GM12865 (cell line): ENCODE results near the gene CTDP1.

Source experiments
- DNase-seq: peaks from one replicate; pipeline ENCODE4 v3.0.0; 2010; ENCODE audit warnings: low read depth
- H3K4me3 ChIP-seq: 2 replicates; pipeline ENCODE4 v1.5.1; 2011; ENCODE audit warnings: mild to moderate bottlenecking, low read depth, low read length, control low read depth
- TF ChIP-seq, protein P1 (sequence below): IDR thresholded peaks from 2 replicates; pipeline ENCODE4 v1.5.1; 2011; ENCODE audit warnings: low read length, control low read depth, low read depth, inconsistent platforms; ENCODE audit not compliant: insufficient read depth; ENCODE audit errors: missing control alignments

Gene CTDP1

DNA sequence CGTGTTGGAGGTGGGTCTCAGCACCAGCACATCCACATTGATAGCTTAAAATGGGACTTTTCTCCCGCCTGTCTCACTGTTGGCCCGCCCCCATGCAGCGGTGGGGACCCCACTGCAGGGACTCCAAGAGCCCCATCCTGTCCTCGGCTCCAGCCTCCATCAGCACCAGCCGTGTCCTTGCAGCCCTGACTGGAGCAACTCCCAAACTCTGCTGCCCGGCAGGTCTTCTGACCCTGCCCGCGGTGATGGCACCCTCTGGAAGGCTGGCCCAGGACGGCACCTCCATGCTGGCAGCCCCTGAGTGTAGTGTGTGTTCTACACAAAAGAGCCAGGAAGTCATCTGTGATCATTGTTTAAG, 76.5 kb downstream of the CTDP1 start:
- TF ChIP-seq, protein P1, sequence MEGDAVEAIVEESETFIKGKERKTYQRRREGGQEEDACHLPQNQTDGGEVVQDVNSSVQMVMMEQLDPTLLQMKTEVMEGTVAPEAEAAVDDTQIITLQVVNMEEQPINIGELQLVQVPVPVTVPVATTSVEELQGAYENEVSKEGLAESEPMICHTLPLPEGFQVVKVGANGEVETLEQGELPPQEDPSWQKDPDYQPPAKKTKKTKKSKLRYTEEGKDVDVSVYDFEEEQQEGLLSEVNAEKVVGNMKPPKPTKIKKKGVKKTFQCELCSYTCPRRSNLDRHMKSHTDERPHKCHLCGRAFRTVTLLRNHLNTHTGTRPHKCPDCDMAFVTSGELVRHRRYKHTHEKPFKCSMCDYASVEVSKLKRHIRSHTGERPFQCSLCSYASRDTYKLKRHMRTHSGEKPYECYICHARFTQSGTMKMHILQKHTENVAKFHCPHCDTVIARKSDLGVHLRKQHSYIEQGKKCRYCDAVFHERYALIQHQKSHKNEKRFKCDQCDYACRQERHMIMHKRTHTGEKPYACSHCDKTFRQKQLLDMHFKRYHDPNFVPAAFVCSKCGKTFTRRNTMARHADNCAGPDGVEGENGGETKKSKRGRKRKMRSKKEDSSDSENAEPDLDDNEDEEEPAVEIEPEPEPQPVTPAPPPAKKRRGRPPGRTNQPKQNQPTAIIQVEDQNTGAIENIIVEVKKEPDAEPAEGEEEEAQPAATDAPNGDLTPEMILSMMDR = no peak
- H3K4me3 ChIP-seq = no peak overlapping the region

DNA sequence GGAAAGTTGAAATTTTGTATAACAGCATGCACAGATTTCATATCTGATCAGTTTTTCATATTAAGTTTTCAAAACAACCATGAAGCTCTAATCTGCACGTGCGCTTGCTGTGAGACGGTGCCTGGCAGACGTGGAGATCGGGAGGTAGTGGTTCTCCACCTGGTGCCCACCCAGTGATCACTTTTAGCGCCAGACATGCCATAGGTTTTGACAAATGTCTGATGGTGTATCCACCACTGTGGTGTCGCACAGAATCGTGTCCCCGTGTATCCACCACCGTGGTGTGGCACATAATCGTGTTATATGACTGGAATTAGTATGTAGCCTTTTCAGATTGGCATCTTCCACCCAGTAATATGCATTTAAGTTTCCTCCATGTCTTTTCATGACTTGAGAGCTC, 77.2 kb downstream of the CTDP1 start:
- DNase-seq = no peak
- TF ChIP-seq, protein P1 = no peak
- no peak overlapping the region for H3K4me3 ChIP-seq

More for the DNA sequence above, 76.5 kb downstream of the CTDP1 start:
- no peak for DNase-seq

DNA sequence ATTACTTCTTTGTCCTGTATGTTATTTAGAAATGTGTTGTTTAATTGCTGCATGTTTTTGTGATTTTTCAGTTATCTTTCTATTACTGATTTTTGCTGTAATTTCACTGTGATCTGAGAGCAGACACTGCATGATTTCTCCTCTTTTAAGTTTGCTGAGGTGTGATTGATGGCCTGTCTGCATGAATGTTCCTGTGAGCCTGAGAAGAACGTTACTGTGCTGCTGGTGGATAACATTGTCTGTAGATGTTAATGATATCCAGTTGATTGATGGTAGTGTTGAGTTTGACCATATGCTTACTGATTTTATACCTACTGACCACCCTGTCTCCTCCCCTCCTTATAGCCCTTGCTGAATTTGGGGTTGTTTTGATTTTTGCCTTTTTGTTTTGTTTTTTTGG, 80.7 kb downstream of the CTDP1 start:
- no peak for DNase-seq
- H3K4me3 ChIP-seq = no peak overlapping the region
- TF ChIP-seq, protein P1 = no peak

DNA sequence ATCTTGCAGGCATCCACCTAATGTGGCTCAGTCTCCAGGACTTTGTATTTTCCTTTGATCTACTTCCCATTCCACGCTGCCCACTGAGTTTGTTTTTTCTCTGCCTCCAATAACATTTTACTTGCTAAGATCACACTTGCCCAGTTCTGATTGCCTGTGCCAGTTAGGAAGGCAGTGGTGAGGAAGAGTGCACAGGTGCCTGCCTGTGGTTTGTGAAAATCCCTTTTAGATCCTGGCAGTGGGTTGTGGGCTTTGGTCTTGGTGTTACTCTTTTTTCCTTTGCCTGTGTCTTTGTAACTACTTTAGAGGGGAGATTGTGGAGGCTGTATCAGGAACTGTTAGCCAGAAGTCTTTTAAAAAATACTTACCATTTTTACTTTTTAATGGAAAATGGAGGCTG, 81.3 kb downstream of the CTDP1 start:
- H3K4me3 ChIP-seq = no peak overlapping the region
- no peak for DNase-seq
- TF ChIP-seq, protein P1 = no peak

DNA sequence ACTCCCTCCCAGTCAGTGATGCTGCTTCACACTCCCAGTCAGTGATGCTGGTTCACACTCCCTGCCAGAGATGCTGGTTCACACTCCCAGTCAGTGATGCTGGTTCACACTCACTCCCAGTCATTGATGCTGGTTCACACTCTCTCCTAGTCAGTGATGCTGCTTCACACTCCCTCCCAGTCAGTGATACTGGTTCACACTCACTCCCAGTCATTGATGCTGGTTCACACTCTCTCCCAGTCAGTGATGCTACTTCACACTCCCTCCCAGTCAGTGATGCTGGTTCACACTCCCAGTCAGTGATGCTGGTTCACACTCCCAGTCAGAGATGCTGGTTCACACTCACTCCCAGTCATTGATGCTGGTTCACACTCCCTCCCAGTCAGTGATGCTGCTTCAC, 83.8 kb downstream of the CTDP1 start:
- H3K4me3 ChIP-seq = no peak overlapping the region
- DNase-seq = no peak
- TF ChIP-seq, protein P1 = no peak

DNA sequence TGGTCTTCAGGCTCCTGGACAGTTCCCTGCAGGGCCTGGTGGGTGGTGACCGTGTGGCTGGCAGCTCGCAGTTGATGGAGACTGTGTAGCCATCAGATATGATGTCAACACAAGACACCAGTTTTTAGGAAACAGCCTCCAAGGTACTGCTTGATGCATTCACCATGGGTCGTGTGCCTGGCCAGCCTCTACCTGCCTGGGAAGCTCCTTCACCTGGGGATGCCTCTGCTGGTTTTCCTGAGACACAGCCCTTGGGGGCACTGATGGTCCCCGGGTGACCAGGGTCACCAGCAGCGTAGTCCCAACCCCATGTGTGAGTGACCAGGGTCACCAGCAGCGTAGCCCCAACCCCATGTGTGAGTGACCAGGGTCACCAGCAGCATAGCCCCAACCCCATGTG, 84.5 kb downstream of the CTDP1 start:
- DNase-seq = no peak
- TF ChIP-seq, protein P1 = no peak
- no peak overlapping the region for H3K4me3 ChIP-seq

DNA sequence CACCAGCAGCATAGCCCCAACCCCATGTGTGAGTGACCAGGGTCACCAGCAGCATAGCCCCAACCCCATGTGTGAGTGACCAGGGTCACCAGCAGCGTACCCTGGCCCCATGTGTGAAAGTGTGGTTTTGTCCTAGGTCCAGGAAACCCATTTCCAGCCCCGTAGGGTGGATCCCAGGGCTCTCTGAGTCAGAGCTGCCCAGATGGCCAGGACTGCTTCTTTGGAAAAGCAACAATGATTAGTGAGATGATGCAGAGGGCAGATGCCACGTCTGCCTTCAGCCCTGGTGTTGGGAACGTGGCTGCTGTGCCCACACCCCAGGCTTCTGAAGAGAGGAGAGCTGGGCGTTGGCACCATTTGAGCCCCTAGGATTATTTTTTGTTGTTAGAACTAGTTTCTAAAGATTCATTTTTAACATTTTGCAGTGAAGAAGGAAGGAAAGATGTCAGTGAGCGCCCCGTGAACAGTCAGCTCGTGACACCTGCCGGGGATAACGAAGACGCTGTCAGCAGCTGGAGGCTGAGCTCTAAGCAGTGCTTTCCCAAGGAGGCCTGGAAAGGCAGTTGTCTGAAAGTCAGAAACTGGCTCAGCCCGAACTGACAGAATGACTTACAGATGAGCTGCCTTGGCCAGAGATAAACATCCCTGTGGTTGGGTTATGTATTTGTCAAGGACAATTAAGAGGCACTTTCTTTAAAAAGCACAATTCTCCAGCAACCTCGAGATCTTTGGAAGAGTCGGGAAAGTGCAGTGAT, 86.1 kb downstream of the CTDP1 start:
- DNase-seq = no peak
- TF ChIP-seq, protein P1 = no peak
- no peak overlapping the region for H3K4me3 ChIP-seq
